Mesothelial cell of epicardium (in vitro differentiated cells): ENCODE data around the gene STXBP3. TPM values are rescaled to one million over a fixed set of nuclear protein-coding genes. Genes with fewer than 3 reads are reported as not detected.

Experiments used
- DNase-seq, 2 experiments: peaks; one replicate each; pipeline ENCODE4 v3.0.0; 2021; ENCODE audit warnings: low spot score in 2 of 2; ENCODE audit not compliant: unreplicated experiment in 2 of 2
- H3K27ac Mint-ChIP-seq: 2 replicates; pipeline ENCODE4 v1.8.0; 2021; ENCODE audit warnings: mixed read lengths
- H3K27me3 Mint-ChIP-seq: 2 replicates; pipeline ENCODE4 v1.8.0; 2021; ENCODE audit warnings: low read depth, mixed read lengths
- H3K36me3 Mint-ChIP-seq: 2 replicates; pipeline ENCODE4 v1.8.0; 2021; ENCODE audit warnings: mixed read lengths
- H3K4me1 Mint-ChIP-seq: 2 replicates; pipeline ENCODE4 v1.8.0; 2021; ENCODE audit warnings: mixed read lengths
- H3K4me3 Mint-ChIP-seq: 2 replicates; pipeline ENCODE4 v1.8.0; 2021; ENCODE audit warnings: mild to moderate bottlenecking, moderate library complexity, mixed read lengths
- H3K9me3 Mint-ChIP-seq: 2 replicates; pipeline ENCODE4 v1.8.0; 2021; ENCODE audit warnings: mixed read lengths
- CTCF ChIP-seq: fragments of 200-600 bp; sonication (generic); IDR thresholded peaks from one replicate; pipeline ENCODE4 v1.5.0; 2021; ENCODE audit warnings: antibody characterized with exemption; ENCODE audit not compliant: unreplicated experiment
- total RNA-seq: library from RNA; stranded (reverse); gene quantifications from 3 replicates; pipeline ENCODE4 v1.2.1, GENCODE V29; 2021

The STXBP3 gene
- total RNA-seq, 1 donor from 2014 or later: 43.1 TPM

- Mint-ChIP-seq H3K27ac (no peak overlapping the region), H3K4me3 (no peak overlapping the region), H3K9me3 (no peaks in the 10 kb centered on the region), H3K4me1 (peaks cover 20% of the 10 kb centered on the region), H3K36me3 (peaks cover 17% of the 10 kb centered on the region), H3K27me3 (no peaks in the 10 kb centered on the region)
- no peak for TF ChIP-seq CTCF
- no peak for DNase-seq
These were observed 65.1 kb downstream of the STXBP3 start for GRCh38 chr1:108811611-108812010.

- H3K27me3 Mint-ChIP-seq: no peaks in the 10 kb centered on the region
- no peak overlapping the region for H3K4me3 Mint-ChIP-seq
- TF ChIP-seq CTCF: no peak
- peak overlapping the region; percentile 67 for H3K27ac Mint-ChIP-seq
- H3K4me1 Mint-ChIP-seq: peaks cover 25% of the 10 kb centered on the region
- H3K9me3 Mint-ChIP-seq: no peaks in the 10 kb centered on the region
- DNase-seq: no peak
- peaks cover 11% of the 10 kb centered on the region for H3K36me3 Mint-ChIP-seq
These were observed 66.9 kb downstream of the STXBP3 start for GRCh38 chr1:108813326-108813725.

GRCh38 chr1:108814343-108815125 lies 68.1 kb downstream of the STXBP3 start:
- Mint-ChIP-seq H3K27ac (peak overlapping the region; percentile 28), H3K27me3 (no peaks in the 10 kb centered on the region), H3K4me1 (peaks cover 25% of the 10 kb centered on the region), H3K36me3 (peaks cover 4% of the 10 kb centered on the region), H3K9me3 (no peaks in the 10 kb centered on the region), H3K4me3 (no peak overlapping the region)
- no peak for TF ChIP-seq CTCF
- no peak for DNase-seq

GRCh38 chr1:108815566-108815965 lies 69.1 kb downstream of the STXBP3 start:
- Mint-ChIP-seq H3K9me3 (no peaks in the 10 kb centered on the region), H3K4me3 (no peak overlapping the region), H3K4me1 (peaks cover 25% of the 10 kb centered on the region), H3K27ac (no peak overlapping the region), H3K27me3 (no peaks in the 10 kb centered on the region), H3K36me3 (no peaks in the 10 kb centered on the region)
- DNase-seq: no peak
- TF ChIP-seq CTCF: no peak

- DNase-seq: peak in 1 of 2 experiments; percentile 43
- peak overlapping the region; percentile 93 for H3K27ac Mint-ChIP-seq
- H3K36me3 Mint-ChIP-seq: no peaks in the 10 kb centered on the region
- H3K27me3 Mint-ChIP-seq: no peaks in the 10 kb centered on the region
- H3K9me3 Mint-ChIP-seq: no peaks in the 10 kb centered on the region
- peaks cover 25% of the 10 kb centered on the region for H3K4me1 Mint-ChIP-seq
- H3K4me3 Mint-ChIP-seq: peak overlapping the region; percentile 47
- no peak for TF ChIP-seq CTCF
These were observed 69.8 kb downstream of the STXBP3 start for GRCh38 chr1:108816049-108816893.
